HG03457 (cell line): Measurements from ENCODE around the gene PLB1.

ENCODE experiments used
- ATAC-seq: cut with Tn5 transposase; IDR thresholded peaks from one replicate; pipeline ENCODE4 v1.9.1; 2021; ENCODE audit warnings: moderate number of reproducible peaks; ENCODE audit not compliant: unreplicated experiment

Gene PLB1

GRCh38 chr2:28640908-28641300 is 145.0 kb downstream of the PLB1 start:
- ATAC-seq: no peak

- no peak for ATAC-seq
Observed at GRCh38 chr2:28642796-28643195, 146.9 kb downstream of the PLB1 start.

- no peak for ATAC-seq
Observed at GRCh38 chr2:28643327-28643726, 147.5 kb downstream of the PLB1 start.

GRCh38 chr2:28643911-28644334 is 148.1 kb downstream of the PLB1 start:
- ATAC-seq: no peak

GRCh38 chr2:28644760-28645159 is 148.9 kb downstream of the PLB1 start:
- no peak for ATAC-seq

GRCh38 chr2:28645553-28645952 is 149.7 kb downstream of the PLB1 start:
- no peak for ATAC-seq

- ATAC-seq: no peak
Observed at GRCh38 chr2:28647682-28648081, 151.8 kb downstream of the PLB1 start.

- ATAC-seq: no peak
Observed at GRCh38 chr2:28648147-28648546, 152.3 kb downstream of the PLB1 start.

GRCh38 chr2:28648671-28649395 is 153.0 kb downstream of the PLB1 start:
- ATAC-seq: no peak

GRCh38 chr2:28649481-28650265 is 153.8 kb downstream of the PLB1 start:
- ATAC-seq: no peak

- no peak for ATAC-seq
Observed at GRCh38 chr2:28650266-28650584, 154.4 kb downstream of the PLB1 start.

GRCh38 chr2:28652217-28652616 is 156.4 kb downstream of the PLB1 start:
- no peak for ATAC-seq

- no peak for ATAC-seq
Observed at GRCh38 chr2:28653892-28654662, 158.2 kb downstream of the PLB1 start.

GRCh38 chr2:28654663-28655320 is 158.9 kb downstream of the PLB1 start:
- ATAC-seq: no peak

GRCh38 chr2:28656937-28657615 is 161.2 kb downstream of the PLB1 start:
- no peak for ATAC-seq

- ATAC-seq: no peak
Observed at GRCh38 chr2:28658369-28658768, 162.5 kb downstream of the PLB1 start.

GRCh38 chr2:28659127-28659526 is 163.3 kb downstream of the PLB1 start:
- ATAC-seq: no peak

- ATAC-seq: no peak
Observed at GRCh38 chr2:28661589-28662001, 165.7 kb downstream of the PLB1 start.

- ATAC-seq: no peak
Observed at GRCh38 chr2:28662044-28662443, 166.2 kb downstream of the PLB1 start.

- no peak for ATAC-seq
Observed at GRCh38 chr2:28662468-28663181, 166.8 kb downstream of the PLB1 start.
